Right atrium auricular region (tissue), 2 donors: ENCODE measurements around the gene CDCA3. TPM values are rescaled to one million over a fixed set of nuclear protein-coding genes. Genes with fewer than 3 reads are reported as not detected.
"Not testable (repeated sequence)": the region's sequence is repeated elsewhere in the genome, so short reads cannot be mapped to it uniquely, and the experiment has no call there.

Experiments used
- DNase-seq: peaks from one replicate; pipeline ENCODE4 v3.0.0-alpha.2; 2019; ENCODE audit warnings: low spot score
- H3K27ac ChIP-seq, 2 donors: fragments of 200-600 bp; sonication (generic); 1 replicate in 1 of 2; 2 replicates in 1 of 2; pipeline ENCODE4 v1.5.1; 2016 to 2019
- H3K27me3 ChIP-seq, 2 donors: fragments of 200-600 bp; sonication (generic); one replicate each; pipeline versions ENCODE4 v1.5.1 to v1.6.0; 2017 to 2019
- H3K36me3 ChIP-seq: fragments of 200-600 bp; sonication (generic); one replicate; pipeline ENCODE4 v1.5.1; 2016
- H3K4me1 ChIP-seq, 2 donors: fragments of 200-600 bp; sonication (generic); one replicate each; pipeline versions ENCODE4 v1.5.1 to v1.6.0; 2017 to 2019
- H3K4me3 ChIP-seq, 2 donors: fragments of 200-600 bp; sonication (generic); 1 replicate in 1 of 2; 2 replicates in 1 of 2; pipeline ENCODE4 v1.5.1; 2017 to 2019; ENCODE audit warnings: mild to moderate bottlenecking in 1 of 2, moderate library complexity in 1 of 2
- H3K9me3 ChIP-seq, 2 donors: fragments of 200-600 bp; sonication (generic); one replicate each; pipeline ENCODE4 v1.5.1; 2019
- CTCF ChIP-seq, 2 donors: fragments of 200-600 bp; sonication (generic); IDR thresholded peaks; one replicate each; pipeline ENCODE4 v1.5.1; 2019; ENCODE audit warnings: antibody characterized with exemption in 2 of 2
- total RNA-seq, 2 donors: library from RNA; depleted of rRNA; stranded (reverse); fragments of >200 nt; gene quantifications; one replicate each; pipeline ENCODE4 v1.1.0, GENCODE V29; 2016

CDCA3 gene
- total RNA-seq, 2 donors from 2014 or later = 0.39 to 1.7 TPM

- Histone ChIP-seq H3K36me3 (peaks cover 21% of the 10 kb centered on the region), H3K4me3 (peak overlapping the region; percentile 62 to 68), H3K9me3 (no peaks in the 10 kb centered on the region), H3K27me3 (no peaks in the 10 kb centered on the region), H3K4me1 (peaks cover 0 to 54% of the 10 kb centered on the region in 2 donors), H3K27ac (peak overlapping the region; percentile 77 to 86)
- peak; percentile 83 for DNase-seq
- peak; percentile 86 to 96 for TF ChIP-seq CTCF (IDR thresholded peaks at IDR 0.05)
Observed at GRCh38 chr12:6872073-6873048, 21.3 kb upstream of the CDCA3 start.

GRCh38 chr12:6871052-6871957, 20.2 kb upstream of the CDCA3 start:
- Histone ChIP-seq H3K27ac (peak overlapping the region; percentile 77 to 86), H3K9me3 (no peaks in the 10 kb centered on the region), H3K27me3 (no peaks in the 10 kb centered on the region), H3K4me1 (peaks cover 0 to 61% of the 10 kb centered on the region in 2 donors), H3K4me3 (peak overlapping the region in 1 of 2 donors; percentile 68), H3K36me3 (peaks cover 21% of the 10 kb centered on the region)
- no peak for DNase-seq
- no peak for TF ChIP-seq CTCF (IDR thresholded peaks at IDR 0.05)

- H3K9me3 ChIP-seq, DNase-seq, H3K27me3 ChIP-seq, H3K4me3 ChIP-seq: not testable (repeated sequence)
- peaks cover 0 to 61% of the 10 kb centered on the region in 2 donors for H3K4me1 ChIP-seq
- H3K27ac ChIP-seq = peak overlapping the region in 1 of 2 donors; percentile 96
- H3K36me3 ChIP-seq = peaks cover 21% of the 10 kb centered on the region
Observed at GRCh38 chr12:6870304-6870703, 19.2 kb upstream of the CDCA3 start.

GRCh38 chr12:6869049-6870021, 18.2 kb upstream of the CDCA3 start:
- Histone ChIP-seq H3K4me3 (peak overlapping the region; percentile 71 to 93), H3K4me1 (peaks cover 0 to 60% of the 10 kb centered on the region in 2 donors), H3K27ac (peak overlapping the region; percentile 93 to 96), H3K27me3 (no peaks in the 10 kb centered on the region), H3K36me3 (peaks cover 24% of the 10 kb centered on the region), H3K9me3 (no peaks in the 10 kb centered on the region)
- peak; percentile 86 for DNase-seq
- TF ChIP-seq CTCF (IDR thresholded peaks at IDR 0.05) = peak; percentile 92 to 95

- H3K27ac ChIP-seq = peak overlapping the region; percentile 93 to 96
- H3K9me3 ChIP-seq = no peaks in the 10 kb centered on the region
- no peak for DNase-seq
- H3K4me1 ChIP-seq = peaks cover 0 to 51% of the 10 kb centered on the region in 2 donors
- H3K36me3 ChIP-seq = peaks cover 30% of the 10 kb centered on the region
- no peaks in the 10 kb centered on the region for H3K27me3 ChIP-seq
- TF ChIP-seq CTCF (IDR thresholded peaks at IDR 0.05) = no peak
- H3K4me3 ChIP-seq = peak overlapping the region; percentile 71 to 93
Observed at GRCh38 chr12:6868211-6869048, 17.3 kb upstream of the CDCA3 start.
